HPDE6-E6E7 (cell line): ENCODE data around the gene GRM7.

Source experiments
- DNase-seq: peaks from one replicate; pipeline ENCODE4 v3.0.0; 2011; ENCODE audit warnings: missing footprints; ENCODE audit errors: extremely low spot score

Gene GRM7

GRCh38 chr3:7650466-7650865 lies 789.6 kb downstream of the GRM7 start:
- DNase-seq = no peak

DNA sequence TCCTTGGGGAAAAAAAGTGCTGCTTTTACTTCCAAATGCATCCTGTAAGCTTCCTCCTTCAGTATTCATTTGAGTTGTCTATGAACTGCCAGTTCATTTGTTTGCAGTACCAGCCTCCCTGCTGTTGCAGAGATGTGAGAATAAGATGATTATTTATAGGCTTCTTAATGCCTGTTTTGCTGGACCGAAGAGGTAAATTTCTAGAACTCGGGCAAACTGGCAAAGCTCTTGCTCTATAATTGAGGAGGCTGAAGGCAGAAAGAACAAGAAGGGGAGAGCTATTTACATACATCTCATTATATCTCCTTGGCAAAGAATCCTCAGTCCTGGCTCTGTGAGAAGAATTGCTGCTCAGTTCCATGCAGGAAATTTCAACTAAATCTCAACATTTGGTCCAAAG lies 790.4 kb downstream of the GRM7 start:
- no peak for DNase-seq

GRCh38 chr3:7657214-7658112 lies 796.5 kb downstream of the GRM7 start:
- DNase-seq = no peak

- DNase-seq = no peak
Observed at GRCh38 chr3:7658294-7658693, 797.4 kb downstream of the GRM7 start.

GRCh38 chr3:7659079-7659478 lies 798.2 kb downstream of the GRM7 start:
- no peak for DNase-seq

DNA sequence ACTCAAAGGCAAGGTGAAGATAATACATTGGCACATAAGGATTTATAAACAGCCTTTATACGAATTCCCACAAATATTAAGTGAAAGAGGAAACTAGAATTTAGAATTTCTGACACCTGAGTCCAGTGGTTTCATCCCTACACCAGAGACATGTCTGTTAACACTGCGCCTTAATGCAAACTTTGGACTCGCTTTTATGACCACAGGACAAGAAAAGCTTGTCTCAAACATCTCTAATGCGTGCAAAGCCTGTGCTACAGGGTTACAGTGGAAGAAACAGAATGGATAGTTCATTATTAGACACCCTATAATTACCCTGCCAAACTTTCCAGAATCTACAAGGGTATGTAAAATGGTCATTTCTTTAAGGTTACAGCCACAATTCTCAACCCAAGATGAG lies 802.9 kb downstream of the GRM7 start:
- DNase-seq = no peak

GRCh38 chr3:7667774-7668173 lies 806.9 kb downstream of the GRM7 start:
- no peak for DNase-seq

DNA sequence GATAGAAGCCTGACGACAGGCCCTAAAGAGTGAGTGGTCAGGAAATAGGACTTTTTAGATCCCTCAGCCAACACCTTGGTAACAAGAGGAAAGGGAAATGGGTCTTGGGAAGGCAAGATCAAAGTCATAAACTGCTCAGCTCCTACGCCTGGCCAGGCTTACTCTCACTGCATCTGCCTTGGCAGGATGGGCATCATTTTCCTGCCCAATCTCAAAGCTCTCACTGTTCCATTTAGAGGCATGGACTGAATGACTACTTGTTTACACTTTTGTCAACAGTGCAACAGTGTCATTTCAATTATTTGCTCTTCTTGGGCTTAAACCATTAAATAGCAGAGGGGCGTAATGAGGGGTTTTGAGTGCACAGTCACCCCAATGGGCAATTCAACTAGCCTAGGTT lies 808.7 kb downstream of the GRM7 start:
- DNase-seq = no peak

DNA sequence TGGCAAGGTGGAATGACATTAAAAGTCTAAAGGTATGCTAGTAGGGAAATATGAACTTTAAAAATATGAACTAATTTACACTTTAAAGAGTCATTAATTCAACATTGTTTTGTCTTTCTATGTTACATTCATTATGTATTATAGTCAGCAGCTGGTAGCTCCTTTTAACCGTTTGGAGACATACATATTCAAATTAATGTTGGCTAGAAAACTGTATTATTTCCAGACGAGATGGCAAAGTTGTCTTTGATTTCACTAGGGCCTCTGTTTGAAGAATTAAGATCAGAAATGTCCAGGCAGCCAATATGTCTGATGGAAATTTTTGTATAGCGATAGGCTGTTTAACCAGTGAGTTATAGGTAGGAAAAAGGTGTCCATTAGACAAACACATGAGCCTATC lies 817.6 kb downstream of the GRM7 start:
- no peak for DNase-seq

DNA sequence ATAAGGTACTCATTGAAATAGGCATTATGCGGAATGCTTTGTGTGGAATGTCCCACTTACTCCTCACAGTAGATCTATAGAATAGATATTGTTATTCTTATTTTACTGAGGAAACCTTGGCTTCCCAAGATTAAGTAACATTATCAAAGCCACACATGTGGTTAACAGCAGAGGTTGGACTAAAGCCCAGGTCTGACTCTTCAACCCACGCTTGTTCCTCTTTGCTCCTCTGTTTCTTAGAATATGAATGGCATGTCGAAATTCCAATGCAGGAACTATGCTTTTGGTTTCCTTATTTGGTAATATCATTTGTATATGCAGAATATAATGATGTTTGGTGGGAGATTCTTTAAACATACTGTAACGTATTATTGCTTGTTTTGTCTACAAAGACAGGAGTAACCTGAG lies 821.9 kb downstream of the GRM7 start:
- no peak for DNase-seq

GRCh38 chr3:7683426-7683825 lies 822.5 kb downstream of the GRM7 start:
- DNase-seq = no peak

DNA sequence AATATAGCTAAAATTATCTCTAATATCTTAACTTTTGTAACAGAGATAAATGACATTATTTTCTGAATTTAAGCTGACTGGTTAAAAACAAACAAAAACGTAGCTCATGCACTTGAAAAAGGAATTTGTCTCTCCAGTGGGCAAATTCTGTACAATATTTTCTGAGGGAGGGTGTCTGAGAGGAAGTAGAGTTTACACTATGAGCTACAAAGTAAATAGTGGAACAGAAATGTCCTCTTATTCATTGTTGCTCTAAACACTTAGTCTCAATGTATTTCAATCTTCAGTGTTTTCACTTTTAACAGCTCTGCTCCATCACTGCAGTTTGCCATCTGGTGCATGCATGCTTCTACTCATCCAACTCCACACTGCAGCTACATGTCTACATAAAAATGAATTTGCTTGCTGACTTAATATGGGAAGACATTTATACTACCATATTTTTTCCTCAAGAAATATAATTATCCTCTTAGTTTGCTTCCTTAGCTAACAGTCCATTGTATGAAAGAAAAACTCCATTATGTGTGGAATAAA lies 823.3 kb downstream of the GRM7 start:
- DNase-seq = no peak

- DNase-seq = no peak
Observed at GRCh38 chr3:7687428-7688147, 826.7 kb downstream of the GRM7 start.

DNA sequence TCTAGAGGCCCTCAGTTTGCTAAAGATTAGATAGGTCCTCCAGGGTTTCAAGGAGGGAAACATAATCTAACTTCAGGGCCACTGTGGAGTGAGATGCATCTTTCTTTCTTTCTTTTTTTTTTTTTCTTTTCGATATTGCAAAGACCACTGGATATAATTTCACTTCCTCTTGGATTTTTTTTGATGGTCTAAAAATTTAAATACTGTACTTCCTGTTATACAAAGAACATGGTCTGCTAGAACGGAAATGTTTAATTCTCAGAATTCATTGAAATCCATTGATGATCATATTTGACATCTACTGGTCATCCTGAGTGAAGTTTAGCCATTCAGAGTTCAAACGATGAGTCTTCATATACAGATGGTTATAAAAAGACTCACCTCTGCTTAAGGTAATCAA lies 832.0 kb downstream of the GRM7 start:
- DNase-seq = no peak

DNA sequence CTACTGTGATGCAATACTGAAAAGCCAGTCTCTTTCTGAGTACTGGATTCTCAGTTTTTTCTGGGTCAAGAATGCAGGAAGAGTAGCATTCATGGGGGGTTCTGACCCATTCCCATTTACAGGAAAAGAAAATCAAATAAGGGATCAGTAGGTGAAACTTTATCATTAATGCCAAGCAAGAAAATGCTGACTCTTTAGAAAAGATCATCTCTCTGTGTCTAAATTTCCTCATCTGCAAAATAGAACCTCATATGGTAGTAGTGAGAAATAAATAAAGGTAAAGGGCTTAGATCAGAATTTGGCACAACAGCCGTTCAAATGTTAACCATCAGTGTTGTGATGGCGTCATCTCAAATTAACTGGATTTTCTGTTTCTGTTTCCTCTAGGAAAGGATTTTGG lies 833.1 kb downstream of the GRM7 start:
- DNase-seq = no peak

GRCh38 chr3:7695049-7695448 lies 834.1 kb downstream of the GRM7 start:
- no peak for DNase-seq

- DNase-seq = no peak
Observed at GRCh38 chr3:7696320-7696719, 835.4 kb downstream of the GRM7 start.

DNA sequence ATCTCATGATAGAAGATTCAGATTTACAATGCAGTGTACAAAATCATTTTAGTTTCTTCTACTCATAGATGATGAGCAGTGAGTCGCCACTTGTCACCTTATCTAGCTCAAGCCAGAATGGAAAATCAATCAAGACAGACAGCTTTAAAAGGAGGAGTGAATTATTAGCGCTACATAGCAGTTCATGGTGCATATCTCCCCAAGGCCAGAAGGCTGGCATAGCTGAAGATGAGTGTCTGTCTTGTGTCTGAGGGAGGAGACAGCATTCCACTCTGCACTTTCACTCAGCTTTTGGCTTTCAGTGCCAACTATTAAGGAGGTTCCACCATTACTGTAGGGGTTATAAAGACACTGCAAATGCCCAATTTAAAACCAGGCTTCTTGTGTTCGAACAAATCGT lies 836.6 kb downstream of the GRM7 start:
- DNase-seq = no peak

DNA sequence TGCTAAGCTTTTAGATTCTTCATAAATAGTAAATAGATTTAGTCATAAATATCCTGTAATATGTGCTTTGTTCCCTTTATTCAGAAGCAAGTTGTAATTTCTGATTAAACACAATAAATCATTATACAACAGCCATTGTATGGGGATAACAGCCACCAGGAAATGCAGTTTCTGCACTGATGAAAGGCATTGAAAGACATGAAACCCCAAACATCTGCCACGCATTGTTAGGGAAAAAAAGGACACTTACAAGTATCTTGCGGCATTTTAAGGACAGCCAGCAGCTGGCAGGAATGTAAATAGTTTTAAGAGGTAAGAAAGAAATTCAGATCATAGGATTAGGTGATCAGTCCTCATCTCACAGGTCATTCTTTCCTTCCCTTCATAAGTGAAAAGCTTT lies 839.6 kb downstream of the GRM7 start:
- DNase-seq = no peak

- no peak for DNase-seq
Observed at GRCh38 chr3:7700977-7701376, 840.1 kb downstream of the GRM7 start.

DNA sequence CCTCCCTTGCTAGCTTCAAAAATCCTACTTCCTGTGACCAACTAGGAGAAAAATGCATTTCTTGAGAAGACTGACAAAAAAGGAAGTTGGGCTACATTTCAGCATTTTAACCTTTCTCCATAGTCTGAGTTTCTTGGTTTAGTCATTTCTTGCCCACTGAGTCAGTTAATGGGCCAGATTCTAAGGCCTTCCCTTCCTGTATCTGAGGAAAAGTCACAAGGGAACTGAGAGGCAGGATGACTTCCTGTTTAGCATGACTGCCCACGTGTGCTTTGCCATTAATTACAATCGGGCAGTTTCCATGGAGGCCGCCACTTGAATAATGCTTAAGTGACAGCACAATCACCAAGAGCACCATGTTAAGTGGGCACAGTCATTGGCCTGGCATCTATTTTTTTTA lies 846.3 kb downstream of the GRM7 start:
- no peak for DNase-seq

DNA sequence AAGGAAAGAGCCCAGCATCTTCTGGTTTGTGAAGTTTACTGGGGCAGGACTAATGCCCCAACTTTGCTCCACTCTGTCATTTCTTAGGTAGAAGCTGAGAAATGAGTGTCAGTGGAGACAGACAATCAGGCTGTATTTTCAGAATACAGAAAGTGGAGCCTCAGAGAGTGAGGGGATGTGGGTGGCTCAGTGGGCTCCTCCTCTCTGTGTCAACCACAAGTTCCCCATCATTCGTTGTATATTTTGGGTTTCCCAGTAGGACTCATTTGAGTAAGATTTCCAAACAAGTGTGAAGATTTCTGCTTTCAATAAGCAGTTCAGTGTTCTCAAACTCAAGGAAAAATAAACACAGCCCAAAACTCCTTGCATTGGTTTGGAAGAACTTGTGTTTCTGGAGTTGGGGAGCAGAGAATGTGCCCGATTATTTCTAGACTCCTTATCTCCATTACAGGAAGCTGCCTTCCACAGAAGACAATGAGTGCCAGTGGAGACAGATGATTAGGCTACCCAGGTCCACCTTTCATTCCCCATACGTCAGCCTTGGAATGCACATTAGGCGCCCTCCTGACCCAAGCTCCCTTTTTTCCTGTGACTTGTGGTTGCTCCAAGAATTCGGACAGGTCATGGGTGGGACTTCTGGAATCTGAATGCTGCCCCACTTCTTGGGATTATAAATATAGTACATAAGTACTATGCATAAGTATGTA lies 848.6 kb downstream of the GRM7 start:
- DNase-seq = no peak
